ENCODE measurements around the gene PSMB5. TPM values are rescaled to one million over a fixed set of nuclear protein-coding genes. Genes with fewer than 3 reads are reported as not detected.

The PSMB5 gene
- total and polyA plus RNA-seq, 9 donors, result 65.3 to 144 (median 79.9) TPM

GRCh38 chr14:22998329-22999012, 36.2 kb downstream of the PSMB5 start:
- intact Hi-C loops (cut with DNase I), result loop anchor here in 1 of 4 donors (5.0 kb wide), 1 partner anchor 54 kb away; no protein-coding TSS in a partner anchor
- H3K4me3 ChIP-seq, result no peak overlapping the region
- H3K27me3 ChIP-seq, result no peaks in the 10 kb centered on the region
- H3K36me3 ChIP-seq, result no peaks in the 10 kb centered on the region
- TF ChIP-seq EP300 (IDR thresholded peaks at IDR 0.05) (no peak), CTCF (IDR thresholded peaks at IDR 0.05) (no peak), POLR2A (IDR thresholded peaks at IDR 0.05) (no peak)
- no peak for DNase-seq
- WGBS, 3 donors, result 76 to 83% (median 82%) methylated on average over 16 of the region's 16 CpGs
- no peaks in the 10 kb centered on the region for H3K9me3 ChIP-seq
- no peak overlapping the region for H3K27ac ChIP-seq
- H3K4me1 ChIP-seq (ENCODE audit: insufficient read depth), result peaks cover 7% of the 10 kb centered on the region

GRCh38 chr14:22997676-22998323, 36.9 kb downstream of the PSMB5 start:
- no peaks in the 10 kb centered on the region for H3K9me3 ChIP-seq
- H3K36me3 ChIP-seq, result no peaks in the 10 kb centered on the region
- intact Hi-C loops (cut with DNase I), result loop anchor here in 1 of 4 donors (5.0 kb wide), 1 partner anchor 55 kb away; no protein-coding TSS in a partner anchor
- H3K4me3 ChIP-seq, result no peak overlapping the region
- no peak overlapping the region for H3K27ac ChIP-seq
- 42 to 57% (median 52%) methylated on average over 9 of the region's 9 CpGs for WGBS, 3 donors
- DNase-seq, result no peak
- H3K4me1 ChIP-seq (ENCODE audit: insufficient read depth), result peaks cover 7% of the 10 kb centered on the region
- no peak for TF ChIP-seq POLR2A (IDR thresholded peaks at IDR 0.05)
- no peaks in the 10 kb centered on the region for H3K27me3 ChIP-seq

GRCh38 chr14:22996768-22997654, 37.7 kb downstream of the PSMB5 start:
- intact Hi-C loops (cut with DNase I), result loop anchor here in 1 of 4 donors (5.0 kb wide), 1 partner anchor 55 kb away; no protein-coding TSS in a partner anchor

More at GRCh38 chr14:22996768-22997654, 37.7 kb downstream of the PSMB5 start:
- DNase-seq, result peak in 4 of 5 donors; percentile 54 to 72 (median 57)
- WGBS, 3 donors, result 20 to 29% (median 27%) methylated on average over 11 of the region's 11 CpGs
- H3K9me3 ChIP-seq, result no peaks in the 10 kb centered on the region
- H3K36me3 ChIP-seq, result no peaks in the 10 kb centered on the region
- no peaks in the 10 kb centered on the region for H3K27me3 ChIP-seq
- H3K27ac ChIP-seq, result no peak overlapping the region
- TF ChIP-seq CTCF (IDR thresholded peaks at IDR 0.05) (no peak), EP300 (IDR thresholded peaks at IDR 0.05) (no peak), POLR2A (IDR thresholded peaks at IDR 0.05) (no peak)
- H3K4me1 ChIP-seq (ENCODE audit: insufficient read depth), result peaks cover 7% of the 10 kb centered on the region
- no peak overlapping the region for H3K4me3 ChIP-seq
